ENCODE results near the gene ZBTB32.
A peak's percentile ranks its signal among the peaks of the same experiment; 100 is the strongest.
"Not testable (repeated sequence)": the region's sequence is repeated elsewhere in the genome, so short reads cannot be mapped to it uniquely, and the experiment has no call there.

ZBTB32 gene, protein sequence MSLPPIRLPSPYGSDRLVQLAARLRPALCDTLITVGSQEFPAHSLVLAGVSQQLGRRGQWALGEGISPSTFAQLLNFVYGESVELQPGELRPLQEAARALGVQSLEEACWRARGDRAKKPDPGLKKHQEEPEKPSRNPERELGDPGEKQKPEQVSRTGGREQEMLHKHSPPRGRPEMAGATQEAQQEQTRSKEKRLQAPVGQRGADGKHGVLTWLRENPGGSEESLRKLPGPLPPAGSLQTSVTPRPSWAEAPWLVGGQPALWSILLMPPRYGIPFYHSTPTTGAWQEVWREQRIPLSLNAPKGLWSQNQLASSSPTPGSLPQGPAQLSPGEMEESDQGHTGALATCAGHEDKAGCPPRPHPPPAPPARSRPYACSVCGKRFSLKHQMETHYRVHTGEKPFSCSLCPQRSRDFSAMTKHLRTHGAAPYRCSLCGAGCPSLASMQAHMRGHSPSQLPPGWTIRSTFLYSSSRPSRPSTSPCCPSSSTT

DNA sequence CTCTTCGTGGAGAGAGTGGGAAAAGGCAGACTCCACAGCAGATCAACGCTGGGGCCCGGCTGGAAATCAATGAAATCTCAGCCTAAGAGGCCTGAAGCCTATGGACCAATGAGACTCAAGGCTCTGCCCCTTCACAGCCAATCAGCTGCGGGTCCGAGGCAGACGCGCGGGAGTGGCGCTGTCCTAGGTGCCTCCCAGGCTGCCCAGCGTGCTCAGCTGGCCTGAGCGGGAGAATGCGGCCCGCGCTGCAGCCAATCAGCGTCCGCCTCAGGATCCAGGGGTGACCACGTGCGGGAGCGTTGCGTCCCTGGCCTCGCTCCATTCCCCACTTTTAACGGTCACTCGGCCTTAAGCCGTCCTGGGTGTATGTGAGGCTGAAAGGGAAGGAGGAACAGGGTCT lies at the start of gene ZBTB32:
Gene ZBTB32, plus strand, starts transcription at position 341 of the 400 bp plus-strand sequence. CDS start 10,069 bp downstream, outside the sequence.
- ChIA-PET CTCF (interaction anchor here (0.6 to 5.7 kb wide), 7 partner anchors 8 to 416 kb away, joined by 3 to 46 read pairs (median 4); no protein-coding TSS in a partner anchor), POLR2A (interaction anchor here (1.4 kb wide), 1 partner anchor 9 kb away, joined by 3 read pairs; no protein-coding TSS in a partner anchor)
- Histone ChIP-seq H3K4me1 (ENCODE audit: control insufficient read depth, insufficient read depth, low read length) (peaks cover 6% of the 10 kb centered on the region), H3K36me3 (ENCODE audit: control insufficient read depth in 2 of 2, insufficient read depth in 1 of 2, low read length in 2 of 2) (no peaks in the 10 kb centered on the region; a peak in 1 of 3 replicates), H3K27ac (ENCODE audit: extremely low read depth, low read depth, low read length) (no peak within 1 kb of the TSS), H3K4me3 (ENCODE audit: low read depth, low read length) (no peak within 1 kb of the TSS), H3K9me3 (ENCODE audit: control insufficient read depth, insufficient read depth, low read depth, low read length) (no peaks in the 10 kb centered on the region)
- TF ChIP-seq, protein P1, sequence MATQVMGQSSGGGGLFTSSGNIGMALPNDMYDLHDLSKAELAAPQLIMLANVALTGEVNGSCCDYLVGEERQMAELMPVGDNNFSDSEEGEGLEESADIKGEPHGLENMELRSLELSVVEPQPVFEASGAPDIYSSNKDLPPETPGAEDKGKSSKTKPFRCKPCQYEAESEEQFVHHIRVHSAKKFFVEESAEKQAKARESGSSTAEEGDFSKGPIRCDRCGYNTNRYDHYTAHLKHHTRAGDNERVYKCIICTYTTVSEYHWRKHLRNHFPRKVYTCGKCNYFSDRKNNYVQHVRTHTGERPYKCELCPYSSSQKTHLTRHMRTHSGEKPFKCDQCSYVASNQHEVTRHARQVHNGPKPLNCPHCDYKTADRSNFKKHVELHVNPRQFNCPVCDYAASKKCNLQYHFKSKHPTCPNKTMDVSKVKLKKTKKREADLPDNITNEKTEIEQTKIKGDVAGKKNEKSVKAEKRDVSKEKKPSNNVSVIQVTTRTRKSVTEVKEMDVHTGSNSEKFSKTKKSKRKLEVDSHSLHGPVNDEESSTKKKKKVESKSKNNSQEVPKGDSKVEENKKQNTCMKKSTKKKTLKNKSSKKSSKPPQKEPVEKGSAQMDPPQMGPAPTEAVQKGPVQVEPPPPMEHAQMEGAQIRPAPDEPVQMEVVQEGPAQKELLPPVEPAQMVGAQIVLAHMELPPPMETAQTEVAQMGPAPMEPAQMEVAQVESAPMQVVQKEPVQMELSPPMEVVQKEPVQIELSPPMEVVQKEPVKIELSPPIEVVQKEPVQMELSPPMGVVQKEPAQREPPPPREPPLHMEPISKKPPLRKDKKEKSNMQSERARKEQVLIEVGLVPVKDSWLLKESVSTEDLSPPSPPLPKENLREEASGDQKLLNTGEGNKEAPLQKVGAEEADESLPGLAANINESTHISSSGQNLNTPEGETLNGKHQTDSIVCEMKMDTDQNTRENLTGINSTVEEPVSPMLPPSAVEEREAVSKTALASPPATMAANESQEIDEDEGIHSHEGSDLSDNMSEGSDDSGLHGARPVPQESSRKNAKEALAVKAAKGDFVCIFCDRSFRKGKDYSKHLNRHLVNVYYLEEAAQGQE (tag by site-specific recombination; IDR thresholded peaks at IDR 0.05): peak; percentile 98
- no peak for TF ChIP-seq ZNF324 (tag by site-specific recombination; IDR thresholded peaks at IDR 0.05)

DNA sequence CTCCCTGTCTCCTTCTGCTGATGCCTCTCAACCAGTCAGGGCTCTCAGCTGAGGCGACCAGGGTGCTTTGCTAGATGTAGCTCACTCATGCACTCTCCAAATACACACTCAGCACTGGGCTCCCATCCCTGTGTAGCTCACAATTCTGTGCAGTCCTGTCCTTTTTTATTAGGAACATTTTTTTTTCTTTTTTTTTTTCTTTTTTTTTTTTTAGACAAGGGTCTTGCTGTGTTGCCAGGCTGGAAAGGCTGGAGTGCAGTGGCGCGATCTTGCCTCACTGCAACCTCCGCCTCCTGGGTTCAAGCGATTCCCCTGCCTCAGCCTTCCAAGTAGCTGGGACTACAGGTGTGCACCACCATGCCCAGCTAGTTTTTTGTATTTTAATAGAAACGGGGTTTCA lies 49.5 kb upstream of the ZBTB32 start:
- CTCF ChIA-PET: interaction anchor here (0.6 to 1.7 kb wide), 4 partner anchors 38 to 165 kb away, joined by 3 to 5 read pairs (median 4); no protein-coding TSS in a partner anchor
- TF ChIP-seq, protein P2, sequence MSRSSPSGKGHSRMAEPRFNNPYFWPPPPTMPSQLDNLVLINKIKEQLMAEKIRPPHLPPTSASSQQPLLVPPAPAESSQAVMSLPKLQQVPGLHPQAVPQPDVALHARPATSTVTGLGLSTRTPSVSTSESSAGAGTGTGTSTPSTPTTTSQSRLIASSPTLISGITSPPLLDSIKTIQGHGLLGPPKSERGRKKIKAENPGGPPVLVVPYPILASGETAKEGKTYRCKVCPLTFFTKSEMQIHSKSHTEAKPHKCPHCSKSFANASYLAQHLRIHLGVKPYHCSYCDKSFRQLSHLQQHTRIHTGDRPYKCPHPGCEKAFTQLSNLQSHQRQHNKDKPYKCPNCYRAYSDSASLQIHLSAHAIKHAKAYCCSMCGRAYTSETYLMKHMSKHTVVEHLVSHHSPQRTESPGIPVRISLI (tag by site-specific recombination; IDR thresholded peaks at IDR 0.05): peak; percentile 96
- POLR2A ChIA-PET: interaction anchor here (0.7 to 1.8 kb wide), 2 partner anchors 10 to 196 kb away, joined by 3 to 7 read pairs; no protein-coding TSS in a partner anchor
- H3K36me3 ChIP-seq (ENCODE audit: control insufficient read depth in 2 of 2, insufficient read depth in 1 of 2, low read length in 2 of 2): peaks cover 82 to 98% of the 10 kb centered on the region in 2 experiments
- not testable (repeated sequence) for H3K9me3 ChIP-seq (ENCODE audit: control insufficient read depth, insufficient read depth, low read depth, low read length); H3K4me3 ChIP-seq (ENCODE audit: low read depth, low read length); H3K27ac ChIP-seq (ENCODE audit: extremely low read depth, low read depth, low read length); H3K4me1 ChIP-seq (ENCODE audit: control insufficient read depth, insufficient read depth, low read length)

DNA sequence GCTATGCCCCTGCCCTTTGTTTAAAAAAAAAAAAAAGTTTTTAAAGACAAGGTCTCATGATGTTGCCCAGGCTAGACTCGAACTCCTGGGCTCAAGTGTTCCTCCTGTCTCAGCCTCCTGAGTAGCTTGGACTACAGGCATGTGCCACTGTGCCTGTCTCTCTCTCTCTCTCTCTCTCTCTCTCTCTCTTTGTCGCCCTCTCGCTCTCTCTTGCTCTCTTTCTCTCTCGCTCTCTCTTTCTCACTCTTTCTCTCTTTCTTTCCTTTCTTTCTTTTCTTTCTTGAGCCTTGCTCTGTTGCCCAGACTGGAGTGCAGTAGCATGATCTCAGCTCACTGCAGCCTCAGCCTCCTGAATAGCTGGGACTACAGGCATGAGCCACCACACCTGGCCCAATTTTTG lies 48.8 kb upstream of the ZBTB32 start:
- H3K27ac ChIP-seq (ENCODE audit: extremely low read depth, low read depth, low read length): peak overlapping the region; percentile 9; the same call in 1 of the 2 replicates
- peak; percentile 98 for TF ChIP-seq PRDM1 (tag by site-specific recombination; IDR thresholded peaks at IDR 0.05)
- TF ChIP-seq ZNF596 (tag by site-specific recombination; IDR thresholded peaks at IDR 0.05): peak; percentile 98
- TF ChIP-seq, protein P3, sequence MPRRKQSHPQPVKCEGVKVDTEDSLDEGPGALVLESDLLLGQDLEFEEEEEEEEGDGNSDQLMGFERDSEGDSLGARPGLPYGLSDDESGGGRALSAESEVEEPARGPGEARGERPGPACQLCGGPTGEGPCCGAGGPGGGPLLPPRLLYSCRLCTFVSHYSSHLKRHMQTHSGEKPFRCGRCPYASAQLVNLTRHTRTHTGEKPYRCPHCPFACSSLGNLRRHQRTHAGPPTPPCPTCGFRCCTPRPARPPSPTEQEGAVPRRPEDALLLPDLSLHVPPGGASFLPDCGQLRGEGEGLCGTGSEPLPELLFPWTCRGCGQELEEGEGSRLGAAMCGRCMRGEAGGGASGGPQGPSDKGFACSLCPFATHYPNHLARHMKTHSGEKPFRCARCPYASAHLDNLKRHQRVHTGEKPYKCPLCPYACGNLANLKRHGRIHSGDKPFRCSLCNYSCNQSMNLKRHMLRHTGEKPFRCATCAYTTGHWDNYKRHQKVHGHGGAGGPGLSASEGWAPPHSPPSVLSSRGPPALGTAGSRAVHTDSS (tag by site-specific recombination; IDR thresholded peaks at IDR 0.05): no peak
- 0 out of 2 replicates have a peak, but pooled peaks have one; percentile 46 for TF ChIP-seq ZNF366 (tag by site-specific recombination; conservative IDR thresholded peaks at IDR 0.05)
- H3K36me3 ChIP-seq (ENCODE audit: control insufficient read depth in 2 of 2, insufficient read depth in 1 of 2, low read length in 2 of 2): peaks cover 77 to 98% of the 10 kb centered on the region in 2 experiments
- ChIA-PET POLR2A (interaction anchor here (0.7 to 2.6 kb wide), 4 partner anchors 8 to 37 kb away, joined by 3 to 26 read pairs (median 4); partner anchors contain the start of gene COX6B1), CTCF (interaction anchor here (0.7 to 2.0 kb wide), 6 partner anchors 18 to 611 kb away, joined by 3 to 8 read pairs (median 4); no protein-coding TSS in a partner anchor)
- no peak overlapping the region for H3K4me3 ChIP-seq (ENCODE audit: low read depth, low read length)
- no peaks in the 10 kb centered on the region for H3K4me1 ChIP-seq (ENCODE audit: control insufficient read depth, insufficient read depth, low read length)
- H3K9me3 ChIP-seq (ENCODE audit: control insufficient read depth, insufficient read depth, low read depth, low read length): no peaks in the 10 kb centered on the region; the same call in 1 of the 2 replicates

DNA sequence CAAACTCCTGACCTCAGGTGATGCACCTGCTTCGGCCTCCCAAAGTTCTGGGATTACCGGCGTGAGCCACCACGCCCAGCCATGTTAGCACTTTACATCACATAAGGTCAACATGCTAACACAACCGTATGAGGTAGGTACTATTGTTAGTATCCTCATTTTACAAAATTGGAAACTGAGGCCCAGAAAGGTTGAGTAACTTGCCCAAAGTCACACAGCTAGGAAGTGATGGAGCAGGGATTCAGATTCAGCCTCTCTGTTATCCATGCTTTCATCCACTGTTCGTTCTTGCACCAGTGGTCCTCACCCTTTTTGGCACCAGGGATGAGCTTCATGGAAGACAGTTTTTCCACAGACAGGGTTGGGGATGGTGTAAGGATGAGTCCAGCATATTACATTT lies 47.7 kb upstream of the ZBTB32 start:
- no peaks in the 10 kb centered on the region for H3K4me1 ChIP-seq (ENCODE audit: control insufficient read depth, insufficient read depth, low read length)
- no peaks in the 10 kb centered on the region; the same call in 1 of the 2 replicates for H3K9me3 ChIP-seq (ENCODE audit: control insufficient read depth, insufficient read depth, low read depth, low read length)
- no peak overlapping the region for H3K27ac ChIP-seq (ENCODE audit: extremely low read depth, low read depth, low read length)
- H3K36me3 ChIP-seq (ENCODE audit: control insufficient read depth in 2 of 2, insufficient read depth in 1 of 2, low read length in 2 of 2): peaks cover 71 to 87% of the 10 kb centered on the region in 2 experiments
- no peak overlapping the region for H3K4me3 ChIP-seq (ENCODE audit: low read depth, low read length)
- TF ChIP-seq ZNF157 (tag by site-specific recombination; IDR thresholded peaks at IDR 0.05) (no peak), ZNF768 (tag by site-specific recombination; IDR thresholded peaks at IDR 0.05) (peak; percentile 93; the same call in 1 of the 2 replicates)
- TF ChIP-seq, protein P4, sequence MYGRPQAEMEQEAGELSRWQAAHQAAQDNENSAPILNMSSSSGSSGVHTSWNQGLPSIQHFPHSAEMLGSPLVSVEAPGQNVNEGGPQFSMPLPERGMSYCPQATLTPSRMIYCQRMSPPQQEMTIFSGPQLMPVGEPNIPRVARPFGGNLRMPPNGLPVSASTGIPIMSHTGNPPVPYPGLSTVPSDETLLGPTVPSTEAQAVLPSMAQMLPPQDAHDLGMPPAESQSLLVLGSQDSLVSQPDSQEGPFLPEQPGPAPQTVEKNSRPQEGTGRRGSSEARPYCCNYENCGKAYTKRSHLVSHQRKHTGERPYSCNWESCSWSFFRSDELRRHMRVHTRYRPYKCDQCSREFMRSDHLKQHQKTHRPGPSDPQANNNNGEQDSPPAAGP (tag by site-specific recombination; IDR thresholded peaks at IDR 0.05): 0 out of 2 replicates have a peak, but pooled peaks have one; percentile 20
- ChIA-PET CTCF (interaction anchor here (1.0 to 2.4 kb wide), 7 partner anchors 17 to 612 kb away, joined by 3 to 8 read pairs (median 6); no protein-coding TSS in a partner anchor), POLR2A (interaction anchor here (0.6 to 2.6 kb wide), 5 partner anchors 9 to 1168 kb away, joined by 3 to 26 read pairs (median 4); partner anchors contain the start of genes ATP4A and COX6B1)

Data from HEK293 (cell line).